Heart right ventricle (tissue), 16 donors: ENCODE results near the gene MINDY4. TPM values are rescaled to one million over a fixed set of nuclear protein-coding genes. Genes with fewer than 3 reads are reported as not detected.

Experiments used
- ATAC-seq, 8 donors: fragments of 200-7000 bp; cut with Tn5 transposase; one replicate each; pipeline ENCODE4 v1.9.1; 2020; ENCODE audit warnings: mild to moderate bottlenecking in 8 of 8, moderate library complexity in 8 of 8, moderate number of reproducible peaks in 1 of 8
- DNase-seq, 2 donors: peaks; one replicate each; pipeline ENCODE4 v3.0.0-alpha.2; 2020
- H3K27ac ChIP-seq, 10 donors: fragments of 200-600 bp; sonication (generic) in 2 of 10; one replicate each; pipeline versions ENCODE4 v1.5.0 to v1.8.0; 2020 to 2022; ENCODE audit warnings: mild to moderate bottlenecking in 3 of 10
- H3K27me3 ChIP-seq, 7 donors: fragments of 200-600 bp; one replicate each; pipeline ENCODE4 v1.8.0; 2021 to 2022; ENCODE audit warnings: mild to moderate bottlenecking in 2 of 7
- H3K36me3 ChIP-seq, 9 donors: fragments of 200-600 bp; sonication (generic) in 1 of 9; one replicate each; pipeline versions ENCODE4 v1.5.0 to v1.8.0; 2020 to 2022; ENCODE audit warnings: mild to moderate bottlenecking in 2 of 9
- H3K4me1 ChIP-seq, 9 donors: fragments of 200-600 bp; sonication (generic) in 1 of 9; one replicate each; pipeline versions ENCODE4 v1.5.0 to v1.8.0; 2020 to 2022; ENCODE audit warnings: mild to moderate bottlenecking in 4 of 9
- H3K4me3 ChIP-seq, 10 donors: fragments of 200-600 bp; sonication (generic) in 2 of 10; one replicate each; pipeline versions ENCODE4 v1.5.0 to v1.8.0; 2020 to 2022; ENCODE audit warnings: mild to moderate bottlenecking in 7 of 10, moderate library complexity in 2 of 10
- H3K9me3 ChIP-seq, 11 donors: fragments of 200-600 bp in 10 of 11; sonication (generic) in 2 of 11; one replicate each; pipeline versions ENCODE4 v1.5.0 to v1.8.0; 2013 to 2022; ENCODE audit warnings: mild to moderate bottlenecking in 2 of 11, control low read depth in 1 of 11, moderate library complexity in 1 of 11
- WGBS, 2 donors: extraction: QIAGEN DNeasy Blood & Tissue Kit; methylation state at CpG; one replicate each; pipeline ENCODE4 v1.1.7; 2013; ENCODE audit warnings: inconsistent platforms in 1 of 2; 5-methylcytosine and 5-hydroxymethylcytosine counted together
- intact Hi-C, 10 donors: fragments of 100-400 bp; cut with DNase I; formaldehyde crosslinking; loops; one replicate each; pipeline versions ENCODE4 v1.11.1 to v1.14.2; 2022
- polyA plus RNA-seq, 2 donors: library from polyadenylated mRNA; stranded (reverse); fragments of 200-250 nt; gene quantifications; one replicate each; pipeline ENCODE4 v1.2.3, GENCODE V29; 2013
- total RNA-seq, 10 donors: library from RNA; stranded (reverse); fragmentation: NEBNext Ultra II Directional in 3 of 10; extraction: Animal tissue kit (Norgen Biotek cat#: 25700) in 3 of 10; gene quantifications; one replicate each; pipeline versions ENCODE4 v1.2.1 to v1.2.4, GENCODE V29; 2021 to 2023
- TF ChIP-seq, protein P1 (sequence below), 9 donors: fragments of 200-600 bp; sonication (generic) in 2 of 9; IDR thresholded peaks; one replicate each; pipeline versions ENCODE4 v1.5.0 to v1.8.0; 2021 to 2022; ENCODE audit warnings: antibody characterized with exemption in 9 of 9, mild to moderate bottlenecking in 5 of 9, moderate library complexity in 1 of 9
- donor health status: Arrhythmogenic right ventricular cardiomyopathy.
- donor health status: ischemic (EF 13 %, LVEDD 7.1; RV severe dilation, severe dysfunction).
- donor health status: healthy with polysubstance abuse.
- donor health status: DM: no; HTN: yes; CAD: no.
- donor health status: DM: no; HTN: no; CAD: no.
- donor health status: ischemic (EF 25% LVEDD 6.9; RV normal size, moderate dysfunction).
- donor health status: ischemic (EF 25% LVEDD 5.7; RV mildly dilated, moderate dysfunction).
- donor health status: healthy.
- donor health status: DM: yes; HTN: yes; CAD: no.
- donor health status: Ischemic cardiomyopathy.
- donor health status: ischemic (EF 35%, LVEDD 5.7; RV mildly dilated, moderate dysfunction).
- donor health status: nonischemic (EF 11% LVEDD 7.7; RV severe dilation, severe dysfunction).
- donor health status: DM: yes; HTN: yes; CAD: no.
- donor health status: PGD.
- donor health status: ischemic (EF 29% LVEDD 5.4; RV normal size, mild dysfunction).
- donor health status: nonischemic (EF 23%, LVEDD 6.1; RV moderate dilation, normal function).

Gene MINDY4
- total and polyA plus RNA-seq, 12 donors = 1.9 to 5.4 (median 2.8) TPM

DNA sequence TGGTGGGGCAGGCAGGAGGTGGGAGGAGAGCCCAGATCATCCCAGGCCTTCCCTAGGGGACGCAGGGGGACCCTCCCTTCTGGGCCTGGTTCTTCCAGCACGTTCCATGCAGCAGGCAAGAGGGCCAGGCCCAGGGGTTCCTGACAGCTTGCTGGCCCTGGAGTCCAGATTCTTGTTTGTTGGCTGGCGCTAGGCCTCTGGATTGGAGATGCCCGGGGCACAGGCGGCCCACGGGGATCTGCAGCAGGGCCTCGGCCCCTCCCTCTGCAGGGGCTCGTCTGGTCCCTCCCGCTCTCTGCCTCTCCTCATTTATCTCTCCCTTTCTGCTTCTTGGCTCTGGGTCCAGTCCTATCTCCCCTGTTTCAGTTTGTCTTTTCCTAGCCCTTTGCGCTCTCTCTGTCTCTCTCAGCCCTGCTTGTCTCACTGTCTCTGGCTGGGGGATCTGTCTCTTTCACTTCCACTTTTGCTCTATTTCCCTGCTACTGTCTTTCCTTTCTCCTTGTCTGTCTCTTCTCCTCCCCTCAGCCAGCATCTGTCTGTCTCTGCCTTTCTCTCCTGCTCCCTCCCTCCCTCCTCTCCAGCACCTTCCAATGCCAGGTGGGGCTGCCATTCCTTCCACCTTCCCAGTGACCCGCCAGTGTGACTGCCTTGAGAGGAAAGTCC lies 139.3 kb downstream of the MINDY4 start:
- WGBS, 2 donors = 43 to 48% methylated on average over 11 of the region's 11 CpGs
- intact Hi-C loops = loop anchor here in 3 of 10 donors (5.0 to 10.0 kb wide), 3 partner anchors 86 to 96 kb away; no protein-coding TSS in a partner anchor
- H3K27me3 ChIP-seq = no peaks in the 10 kb centered on the region
- TF ChIP-seq, protein P1, sequence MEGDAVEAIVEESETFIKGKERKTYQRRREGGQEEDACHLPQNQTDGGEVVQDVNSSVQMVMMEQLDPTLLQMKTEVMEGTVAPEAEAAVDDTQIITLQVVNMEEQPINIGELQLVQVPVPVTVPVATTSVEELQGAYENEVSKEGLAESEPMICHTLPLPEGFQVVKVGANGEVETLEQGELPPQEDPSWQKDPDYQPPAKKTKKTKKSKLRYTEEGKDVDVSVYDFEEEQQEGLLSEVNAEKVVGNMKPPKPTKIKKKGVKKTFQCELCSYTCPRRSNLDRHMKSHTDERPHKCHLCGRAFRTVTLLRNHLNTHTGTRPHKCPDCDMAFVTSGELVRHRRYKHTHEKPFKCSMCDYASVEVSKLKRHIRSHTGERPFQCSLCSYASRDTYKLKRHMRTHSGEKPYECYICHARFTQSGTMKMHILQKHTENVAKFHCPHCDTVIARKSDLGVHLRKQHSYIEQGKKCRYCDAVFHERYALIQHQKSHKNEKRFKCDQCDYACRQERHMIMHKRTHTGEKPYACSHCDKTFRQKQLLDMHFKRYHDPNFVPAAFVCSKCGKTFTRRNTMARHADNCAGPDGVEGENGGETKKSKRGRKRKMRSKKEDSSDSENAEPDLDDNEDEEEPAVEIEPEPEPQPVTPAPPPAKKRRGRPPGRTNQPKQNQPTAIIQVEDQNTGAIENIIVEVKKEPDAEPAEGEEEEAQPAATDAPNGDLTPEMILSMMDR (IDR thresholded peaks at IDR 0.05) = no peak
- H3K9me3 ChIP-seq = no peaks in the 10 kb centered on the region
- H3K4me1 ChIP-seq = peaks cover 44 to 96% (median 83%) of the 10 kb centered on the region in 9 donors
- H3K4me3 ChIP-seq = peak overlapping the region in 5 of 10 donors; percentile 51 to 70 (median 60)
- peak in 1 of 2 donors; percentile 35 for DNase-seq
- H3K27ac ChIP-seq = peak overlapping the region in 9 of 10 donors; percentile 58 to 91 (median 85)
- no peaks in the 10 kb centered on the region for H3K36me3 ChIP-seq
- peak in 1 of 8 donors; percentile 10 for ATAC-seq

DNA sequence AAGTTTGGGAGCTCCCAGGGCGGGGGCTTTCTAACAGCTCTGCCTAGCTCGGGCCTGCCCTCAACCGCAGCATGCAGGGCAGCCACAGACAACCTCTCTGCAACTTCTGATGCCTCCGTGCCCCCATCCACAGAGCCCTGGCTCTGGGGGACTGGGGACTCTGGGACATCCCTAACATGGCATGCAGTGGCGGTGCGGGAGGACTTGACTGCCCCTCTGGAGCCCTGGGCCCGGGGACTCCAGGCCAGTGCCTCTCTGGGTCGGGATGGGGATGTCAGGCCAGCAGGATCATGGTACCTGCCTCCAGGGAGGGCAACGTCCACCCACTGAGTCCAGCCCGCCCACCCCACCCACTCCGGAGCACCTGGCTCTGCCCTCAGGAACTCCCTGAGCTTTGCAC lies 139.9 kb downstream of the MINDY4 start:
- Histone ChIP-seq H3K27ac (peak overlapping the region in 9 of 10 donors; percentile 58 to 91 (median 85)), H3K36me3 (no peaks in the 10 kb centered on the region), H3K4me1 (peaks cover 42 to 96% (median 81%) of the 10 kb centered on the region in 9 donors), H3K27me3 (no peaks in the 10 kb centered on the region), H3K9me3 (no peaks in the 10 kb centered on the region), H3K4me3 (peak overlapping the region; percentile 30 to 70 (median 54))
- DNase-seq = peak in 1 of 2 donors; percentile 14
- intact Hi-C loops = loop anchor here in 3 of 10 donors (5.0 to 10.0 kb wide), 3 partner anchors 86 to 96 kb away; no protein-coding TSS in a partner anchor
- ATAC-seq = peak in 1 of 8 donors; percentile 0
- WGBS, 2 donors = 55 to 62% methylated on average over 11 of the region's 11 CpGs
- TF ChIP-seq, protein P1 (IDR thresholded peaks at IDR 0.05) = no peak

DNA sequence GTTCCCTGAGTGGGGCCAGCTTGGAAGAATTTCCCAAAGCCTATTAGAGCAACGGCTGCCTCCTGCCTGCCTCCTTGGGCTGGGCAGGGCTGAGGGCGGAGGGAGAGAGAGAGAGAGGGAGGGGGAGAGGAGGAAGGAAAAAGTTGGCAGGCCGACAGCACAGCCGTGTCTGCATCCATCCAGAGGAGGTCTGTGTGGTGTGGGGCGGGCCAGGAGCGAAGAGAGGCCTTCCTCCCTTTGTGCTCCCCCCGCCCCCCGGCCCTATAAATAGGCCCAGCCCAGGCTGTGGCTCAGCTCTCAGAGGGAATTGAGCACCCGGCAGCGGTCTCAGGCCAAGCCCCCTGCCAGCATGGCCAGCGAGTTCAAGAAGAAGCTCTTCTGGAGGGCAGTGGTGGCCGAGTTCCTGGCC lies 140.3 kb downstream of the MINDY4 start, which contains the start of gene AQP1:
Gene AQP1, plus strand, starts transcription at position 293 of the 409 bp plus-strand sequence. Its CDS starts 57 bp downstream, at position 350.
- Histone ChIP-seq H3K4me1 (peaks cover 40 to 96% (median 81%) of the 10 kb centered on the region in 9 donors), H3K27ac (peak within 1 kb of the TSS; percentile 69 to 91 (median 85)), H3K36me3 (no peaks in the 10 kb centered on the region), H3K4me3 (peak within 1 kb of the TSS; percentile 30 to 70 (median 54)), H3K27me3 (no peaks in the 10 kb centered on the region), H3K9me3 (no peaks in the 10 kb centered on the region)
- intact Hi-C loops = loop anchor here in 3 of 10 donors (5.0 to 10.0 kb wide), 3 partner anchors 87 to 97 kb away; no protein-coding TSS in a partner anchor
- peak; percentile 87 to 92 for DNase-seq
- peak; percentile 52 to 76 (median 74) for ATAC-seq
- TF ChIP-seq, protein P1 (IDR thresholded peaks at IDR 0.05) = peak in 4 of 9 donors; percentile 11 to 33 (median 30)
- WGBS, 2 donors = 7 to 14% methylated on average over 12 of the region's 12 CpGs

DNA sequence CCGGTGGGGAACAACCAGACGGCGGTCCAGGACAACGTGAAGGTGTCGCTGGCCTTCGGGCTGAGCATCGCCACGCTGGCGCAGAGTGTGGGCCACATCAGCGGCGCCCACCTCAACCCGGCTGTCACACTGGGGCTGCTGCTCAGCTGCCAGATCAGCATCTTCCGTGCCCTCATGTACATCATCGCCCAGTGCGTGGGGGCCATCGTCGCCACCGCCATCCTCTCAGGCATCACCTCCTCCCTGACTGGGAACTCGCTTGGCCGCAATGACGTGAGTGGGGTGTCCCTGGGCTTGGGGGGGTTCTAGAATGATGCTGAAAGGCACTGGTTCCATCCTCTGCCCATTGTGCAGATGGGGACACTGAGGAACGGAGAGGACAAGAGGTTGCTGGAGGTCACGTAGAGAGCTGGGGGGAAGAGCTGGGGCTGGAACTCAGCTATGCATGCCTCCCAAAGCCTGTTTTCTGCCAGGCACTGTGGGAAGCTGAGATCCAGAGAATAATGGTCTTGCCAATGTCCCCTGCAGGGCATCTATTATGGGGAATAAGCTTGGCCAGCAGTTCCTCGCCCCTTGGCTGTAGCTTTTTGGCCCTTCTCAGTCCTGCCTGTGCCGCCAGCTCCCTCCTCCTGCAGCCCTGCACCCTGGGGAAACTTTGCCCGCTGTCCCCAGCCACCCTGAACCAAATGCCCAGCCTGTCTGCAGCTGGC lies 141.0 kb downstream of the MINDY4 start:
- peaks cover 40 to 96% (median 80%) of the 10 kb centered on the region in 9 donors for H3K4me1 ChIP-seq
- peak overlapping the region; percentile 30 to 70 (median 54) for H3K4me3 ChIP-seq
- no peaks in the 10 kb centered on the region for H3K27me3 ChIP-seq
- TF ChIP-seq, protein P1 (IDR thresholded peaks at IDR 0.05) = no peak
- intact Hi-C loops = loop anchor here in 3 of 10 donors (5.0 to 10.0 kb wide), 3 partner anchors 87 to 97 kb away; no protein-coding TSS in a partner anchor
- H3K27ac ChIP-seq = peak overlapping the region; percentile 69 to 91 (median 85)
- peak in 1 of 2 donors; percentile 22 for DNase-seq
- H3K36me3 ChIP-seq = no peaks in the 10 kb centered on the region
- ATAC-seq = peak in 2 of 8 donors; percentile 4 to 12
- H3K9me3 ChIP-seq = no peaks in the 10 kb centered on the region
- 55% methylated on average over 26 of the region's 26 CpGs for WGBS, 2 donors
